ENCODE results near the gene SAMD15. TPM values are rescaled to one million over a fixed set of nuclear protein-coding genes. Genes with fewer than 3 reads are reported as not detected.

The SAMD15 gene
- total and polyA plus RNA-seq, 4 donors: 0.10 to 0.50 (median 0.19) TPM; not detected in 1

- WGBS: 96% methylated on average over 3 of the region's 3 CpGs
- H3K4me1 ChIP-seq (ENCODE audit: control insufficient read depth in 4 of 4, insufficient read depth in 4 of 4, low read length in 3 of 4): no peaks in the 10 kb centered on the region
- H3K36me3 ChIP-seq (ENCODE audit: control insufficient read depth in 4 of 4, insufficient read depth in 3 of 4, low read depth in 1 of 4, low read length in 3 of 4): peaks cover 24 to 77% (median 64%) of the 10 kb centered on the region in 4 donors
- H3K4me3 ChIP-seq (ENCODE audit: low read depth in 1 of 3, low read length in 3 of 3): no peak overlapping the region
- H3K9ac ChIP-seq (ENCODE audit: low read depth in 1 of 2, low read length in 2 of 2): no peak overlapping the region
- DNase-seq (ENCODE audit: low spot score): no peak
- H3K27me3 ChIP-seq (ENCODE audit: control insufficient read depth in 4 of 4, insufficient read depth in 4 of 4, low read length in 3 of 4): no peaks in the 10 kb centered on the region
- H3K9me3 ChIP-seq (ENCODE audit: control insufficient read depth in 4 of 4, low read length in 3 of 4): no peaks in the 10 kb centered on the region
- H3K27ac ChIP-seq (ENCODE audit: low read depth in 1 of 2, low read length in 2 of 2): no peak overlapping the region
- TF ChIP-seq REST (IDR thresholded peaks at IDR 0.05) (no peak), YY1 (IDR thresholded peaks at IDR 0.05) (no peak), HNF4G (IDR thresholded peaks at IDR 0.05) (no peak), FOXA2 (IDR thresholded peaks at IDR 0.05) (no peak), RAD21 (IDR thresholded peaks at IDR 0.05) (no peak), CTCF (IDR thresholded peaks at IDR 0.05; ENCODE audit: low read depth, low read length, missing input control) (no peak), MAX (IDR thresholded peaks at IDR 0.05) (no peak), FOXA1 (IDR thresholded peaks at IDR 0.05) (no peak), JUND (IDR thresholded peaks at IDR 0.05) (no peak), EGR1 (IDR thresholded peaks at IDR 0.05; ENCODE audit: low read depth in 2 of 2) (no peak), TAF1 (conservative IDR thresholded peaks at IDR 0.05) (no peak), SP1 (IDR thresholded peaks at IDR 0.05) (no peak)
Measured at GRCh38 chr14:77426396-77426795, 49.2 kb downstream of the SAMD15 start.

- Histone ChIP-seq H3K9me3 (ENCODE audit: control insufficient read depth in 4 of 4, low read length in 3 of 4) (no peaks in the 10 kb centered on the region), H3K36me3 (ENCODE audit: control insufficient read depth in 4 of 4, insufficient read depth in 3 of 4, low read depth in 1 of 4, low read length in 3 of 4) (peaks cover 7 to 64% (median 50%) of the 10 kb centered on the region in 4 donors), H3K27me3 (ENCODE audit: control insufficient read depth in 4 of 4, insufficient read depth in 4 of 4, low read length in 3 of 4) (no peaks in the 10 kb centered on the region), H3K27ac (ENCODE audit: low read depth in 1 of 2, low read length in 2 of 2) (no peak overlapping the region), H3K4me1 (ENCODE audit: control insufficient read depth in 4 of 4, insufficient read depth in 4 of 4, low read length in 3 of 4) (no peaks in the 10 kb centered on the region), H3K4me3 (ENCODE audit: low read depth in 1 of 3, low read length in 3 of 3) (no peak overlapping the region), H3K9ac (ENCODE audit: low read depth in 1 of 2, low read length in 2 of 2) (no peak overlapping the region)
- DNase-seq (ENCODE audit: low spot score): no peak
- TF ChIP-seq HNF4A (conservative IDR thresholded peaks at IDR 0.05) (no peak), CTCF (IDR thresholded peaks at IDR 0.05; ENCODE audit: low read depth, low read length, missing input control) (no peak), YY1 (IDR thresholded peaks at IDR 0.05) (no peak), FOXA2 (IDR thresholded peaks at IDR 0.05) (no peak), ZBTB33 (IDR thresholded peaks at IDR 0.05) (no peak), FOXA1 (IDR thresholded peaks at IDR 0.05) (no peak), ATF3 (IDR thresholded peaks at IDR 0.05) (no peak)
- WGBS: 97% methylated on average over 3 of the region's 3 CpGs
Measured at GRCh38 chr14:77436042-77436441, 58.9 kb downstream of the SAMD15 start.
